ENCODE data around the gene EBPL. TPM values are rescaled to one million over a fixed set of nuclear protein-coding genes. Genes with fewer than 3 reads are reported as not detected.

Gene EBPL
- total and polyA plus RNA-seq, 2 donors from 2014 or later, result 31.4 to 36.8 TPM

DNA sequence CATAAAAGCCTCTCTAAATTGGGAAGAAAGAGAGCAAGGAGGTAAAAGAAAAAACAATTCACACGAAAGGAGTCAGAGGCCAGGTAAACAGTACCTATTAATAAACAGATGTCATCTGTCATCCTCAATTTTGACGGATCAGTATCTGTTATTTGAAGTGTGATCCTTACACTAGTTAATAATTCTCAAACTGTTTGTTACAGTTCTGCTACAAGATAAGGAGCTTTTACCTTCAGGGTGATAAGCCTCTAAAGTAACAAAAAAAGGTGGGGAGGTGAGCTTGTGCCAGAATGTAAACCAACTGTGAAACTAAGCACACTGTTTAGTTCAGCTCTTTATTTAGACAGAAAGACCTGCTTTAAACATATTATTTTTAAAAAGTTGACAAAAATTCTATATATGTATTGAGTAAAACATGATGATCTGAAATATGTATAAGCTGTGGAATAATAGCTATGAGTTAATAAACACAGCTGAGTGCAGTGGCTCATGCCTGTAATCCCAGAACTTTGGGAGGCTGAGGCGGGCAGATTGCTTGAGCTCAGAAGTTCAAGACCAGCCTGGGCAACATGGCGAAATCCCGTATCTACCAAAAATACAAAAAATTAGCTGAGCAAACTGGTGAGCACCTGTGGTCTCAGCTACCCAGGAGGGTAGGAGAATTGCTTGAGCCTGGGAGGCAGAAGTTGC is 48.4 kb upstream of the EBPL start:
- Histone ChIP-seq H3K36me3 (ENCODE audit: control insufficient read depth in 2 of 3, insufficient read depth in 3 of 3, low read length in 3 of 3) (no peaks in the 10 kb centered on the region), H3K9me3 (ENCODE audit: control insufficient read depth in 2 of 3, insufficient read depth in 1 of 3, low read length in 3 of 3) (no peaks in the 10 kb centered on the region), H3K27ac (ENCODE audit: low read depth in 2 of 2, low read length in 2 of 2) (no peak overlapping the region), H3K4me3 (ENCODE audit: low read length in 3 of 3) (no peak overlapping the region), H3K4me1 (ENCODE audit: control insufficient read depth in 2 of 3, insufficient read depth in 2 of 3, low read depth in 1 of 3, low read length in 3 of 3) (no peaks in the 10 kb centered on the region), H3K27me3 (ENCODE audit: control insufficient read depth, insufficient read depth, low read length) (no peaks in the 10 kb centered on the region), H3K9ac (ENCODE audit: low read length in 3 of 3) (no peak overlapping the region)
- intact Hi-C loops (cut with DNase I), result no loop called here
- FAIRE-seq (no peak), DNase-seq (no peak)
- TF ChIP-seq, protein P1, sequence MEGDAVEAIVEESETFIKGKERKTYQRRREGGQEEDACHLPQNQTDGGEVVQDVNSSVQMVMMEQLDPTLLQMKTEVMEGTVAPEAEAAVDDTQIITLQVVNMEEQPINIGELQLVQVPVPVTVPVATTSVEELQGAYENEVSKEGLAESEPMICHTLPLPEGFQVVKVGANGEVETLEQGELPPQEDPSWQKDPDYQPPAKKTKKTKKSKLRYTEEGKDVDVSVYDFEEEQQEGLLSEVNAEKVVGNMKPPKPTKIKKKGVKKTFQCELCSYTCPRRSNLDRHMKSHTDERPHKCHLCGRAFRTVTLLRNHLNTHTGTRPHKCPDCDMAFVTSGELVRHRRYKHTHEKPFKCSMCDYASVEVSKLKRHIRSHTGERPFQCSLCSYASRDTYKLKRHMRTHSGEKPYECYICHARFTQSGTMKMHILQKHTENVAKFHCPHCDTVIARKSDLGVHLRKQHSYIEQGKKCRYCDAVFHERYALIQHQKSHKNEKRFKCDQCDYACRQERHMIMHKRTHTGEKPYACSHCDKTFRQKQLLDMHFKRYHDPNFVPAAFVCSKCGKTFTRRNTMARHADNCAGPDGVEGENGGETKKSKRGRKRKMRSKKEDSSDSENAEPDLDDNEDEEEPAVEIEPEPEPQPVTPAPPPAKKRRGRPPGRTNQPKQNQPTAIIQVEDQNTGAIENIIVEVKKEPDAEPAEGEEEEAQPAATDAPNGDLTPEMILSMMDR (IDR thresholded peaks at IDR 0.05; ENCODE audit: borderline replicate concordance, extremely low read depth, insufficient read depth), result no peak

DNA sequence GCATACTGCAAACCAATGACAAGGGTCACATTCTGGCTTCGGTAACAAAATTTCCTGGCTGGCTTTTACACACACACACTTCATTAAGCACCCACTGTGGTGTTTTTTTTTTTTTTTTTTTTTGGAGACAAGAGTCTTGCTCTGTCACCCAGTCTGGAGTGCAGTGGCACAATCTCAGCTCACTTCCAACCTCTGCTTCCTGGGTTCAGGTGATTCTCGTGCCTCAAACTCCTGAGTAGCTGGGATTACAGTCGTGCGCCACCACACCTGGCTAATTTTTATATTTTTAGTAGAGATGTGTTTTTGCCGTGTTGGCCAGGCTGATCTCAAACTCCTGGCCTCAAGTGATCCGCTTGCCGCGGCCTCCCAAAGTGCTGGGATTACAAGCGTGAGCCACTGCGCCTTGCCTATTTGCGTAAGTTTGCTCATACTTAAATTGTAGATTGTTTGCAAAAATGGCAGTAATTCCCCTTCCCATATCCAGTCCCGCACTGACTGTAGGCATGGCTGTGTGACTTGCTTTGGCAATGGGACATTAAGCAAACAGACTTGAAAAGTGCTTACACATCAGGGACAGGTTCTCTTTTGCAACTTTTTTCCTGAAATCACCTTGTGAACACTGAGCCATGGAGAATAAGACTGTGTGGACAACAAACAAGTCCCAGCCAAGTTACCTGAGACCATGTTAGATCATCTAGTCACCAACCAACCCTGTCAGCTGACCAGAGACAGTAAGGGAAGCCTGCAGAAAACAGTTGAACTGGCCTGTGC is 42.1 kb upstream of the EBPL start:
- Histone ChIP-seq H3K4me3 (ENCODE audit: low read length in 3 of 3) (no peak overlapping the region), H3K27ac (ENCODE audit: low read depth in 2 of 2, low read length in 2 of 2) (no peak overlapping the region), H3K27me3 (ENCODE audit: control insufficient read depth, insufficient read depth, low read length) (no peaks in the 10 kb centered on the region), H3K9ac (ENCODE audit: low read length in 3 of 3) (no peak overlapping the region), H3K36me3 (ENCODE audit: control insufficient read depth in 2 of 3, insufficient read depth in 3 of 3, low read length in 3 of 3) (peaks cover 0 to 3% (median 3%) of the 10 kb centered on the region in 3 donors), H3K9me3 (ENCODE audit: control insufficient read depth in 2 of 3, insufficient read depth in 1 of 3, low read length in 3 of 3) (no peaks in the 10 kb centered on the region), H3K4me1 (ENCODE audit: control insufficient read depth in 2 of 3, insufficient read depth in 2 of 3, low read depth in 1 of 3, low read length in 3 of 3) (no peaks in the 10 kb centered on the region)
- TF ChIP-seq, protein P1 (IDR thresholded peaks at IDR 0.05; ENCODE audit: borderline replicate concordance, extremely low read depth, insufficient read depth), result no peak
- FAIRE-seq, result no peak
- intact Hi-C loops (cut with DNase I), result no loop called here
- peak in 2 of 5 donors; percentile 4 to 7 for DNase-seq

DNA sequence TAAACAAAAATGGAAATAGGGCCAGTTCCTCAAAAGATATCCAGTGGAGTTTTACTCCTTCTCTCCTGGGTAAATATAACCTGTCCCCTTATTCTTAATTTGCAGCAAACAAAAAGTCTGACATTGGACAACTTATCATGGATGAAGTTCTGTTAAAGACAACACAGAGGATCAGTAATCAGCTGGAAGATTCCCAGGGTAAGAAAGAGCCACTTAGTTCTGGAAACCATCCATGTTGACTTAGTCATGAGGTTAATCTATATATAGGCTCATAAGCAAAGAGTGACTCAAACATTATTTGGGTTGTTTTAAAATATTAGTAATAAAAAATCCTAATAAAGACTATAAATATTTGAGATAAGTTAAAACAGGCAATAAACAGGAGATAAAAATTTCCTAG is 40.5 kb upstream of the EBPL start:
- no peaks in the 10 kb centered on the region for H3K4me1 ChIP-seq (ENCODE audit: control insufficient read depth in 2 of 3, insufficient read depth in 2 of 3, low read depth in 1 of 3, low read length in 3 of 3)
- no peak overlapping the region for H3K27ac ChIP-seq (ENCODE audit: low read depth in 2 of 2, low read length in 2 of 2)
- no peak overlapping the region for H3K9ac ChIP-seq (ENCODE audit: low read length in 3 of 3)
- H3K36me3 ChIP-seq (ENCODE audit: control insufficient read depth in 2 of 3, insufficient read depth in 3 of 3, low read length in 3 of 3), result peaks cover 0 to 3% (median 3%) of the 10 kb centered on the region in 3 donors
- no peak for DNase-seq
- no peak for FAIRE-seq
- no peaks in the 10 kb centered on the region for H3K9me3 ChIP-seq (ENCODE audit: control insufficient read depth in 2 of 3, insufficient read depth in 1 of 3, low read length in 3 of 3)
- intact Hi-C loops (cut with DNase I), result no loop called here
- TF ChIP-seq, protein P1 (IDR thresholded peaks at IDR 0.05; ENCODE audit: borderline replicate concordance, extremely low read depth, insufficient read depth), result no peak
- H3K4me3 ChIP-seq (ENCODE audit: low read length in 3 of 3), result no peak overlapping the region
- H3K27me3 ChIP-seq (ENCODE audit: control insufficient read depth, insufficient read depth, low read length), result no peaks in the 10 kb centered on the region

Measured in kidney (tissue), 14 donors.